Mucosa of stomach (tissue), 1 donor: Measurements from ENCODE around the gene CDK4.
A peak's percentile ranks its signal among the peaks of the same experiment; 100 is the strongest.

Source experiments
- H3K27me3 ChIP-seq: one replicate; pipeline ENCODE4 v1.7.0; 2013; ENCODE audit warnings: mild to moderate bottlenecking, low read length; ENCODE audit not compliant: control insufficient read depth, insufficient read depth
- H3K36me3 ChIP-seq: one replicate; pipeline ENCODE4 v1.7.0; 2013; ENCODE audit warnings: low read length; ENCODE audit not compliant: control insufficient read depth, insufficient read depth
- H3K4me1 ChIP-seq: one replicate; pipeline ENCODE4 v1.7.0; 2013; ENCODE audit warnings: mild to moderate bottlenecking, low read length; ENCODE audit not compliant: control insufficient read depth, insufficient read depth
- H3K4me3 ChIP-seq: one replicate; pipeline ENCODE4 v1.7.0; 2013; ENCODE audit warnings: low read length
- H3K9ac ChIP-seq: one replicate; pipeline ENCODE4 v1.7.0; 2013; ENCODE audit warnings: mild to moderate bottlenecking, low read length, moderate library complexity
- H3K9me3 ChIP-seq: one replicate; pipeline ENCODE4 v1.7.0; 2013; ENCODE audit warnings: mild to moderate bottlenecking, low read length, moderate library complexity; ENCODE audit not compliant: control insufficient read depth
- donor health status: Pancreatic carcinoma.

CDK4 gene

GRCh38 chr12:57732270-57732669 lies 19.8 kb downstream of the CDK4 start:
- H3K27me3 ChIP-seq = peaks cover 67% of the 10 kb centered on the region
- no peak overlapping the region for H3K9ac ChIP-seq
- no peaks in the 10 kb centered on the region for H3K36me3 ChIP-seq
- no peak overlapping the region for H3K4me3 ChIP-seq
- H3K4me1 ChIP-seq = peaks cover 15% of the 10 kb centered on the region
- H3K9me3 ChIP-seq = no peaks in the 10 kb centered on the region

GRCh38 chr12:57731411-57732080 lies 20.6 kb downstream of the CDK4 start:
- Histone ChIP-seq H3K4me1 (peaks cover 16% of the 10 kb centered on the region), H3K27me3 (peaks cover 66% of the 10 kb centered on the region), H3K9ac (no peak overlapping the region), H3K4me3 (no peak overlapping the region), H3K9me3 (no peaks in the 10 kb centered on the region), H3K36me3 (no peaks in the 10 kb centered on the region)

GRCh38 chr12:57730336-57731067 lies 21.6 kb downstream of the CDK4 start:
- H3K4me3 ChIP-seq = no peak overlapping the region
- H3K27me3 ChIP-seq = peaks cover 59% of the 10 kb centered on the region
- no peak overlapping the region for H3K9ac ChIP-seq
- H3K36me3 ChIP-seq = no peaks in the 10 kb centered on the region
- H3K4me1 ChIP-seq = peaks cover 21% of the 10 kb centered on the region
- no peaks in the 10 kb centered on the region for H3K9me3 ChIP-seq

GRCh38 chr12:57729321-57729844 lies 22.7 kb downstream of the CDK4 start:
- Histone ChIP-seq H3K4me1 (peaks cover 13% of the 10 kb centered on the region), H3K27me3 (peaks cover 52% of the 10 kb centered on the region), H3K9ac (no peak overlapping the region), H3K36me3 (no peaks in the 10 kb centered on the region), H3K9me3 (no peaks in the 10 kb centered on the region), H3K4me3 (no peak overlapping the region)

- no peak overlapping the region for H3K9ac ChIP-seq
- no peaks in the 10 kb centered on the region for H3K36me3 ChIP-seq
- no peaks in the 10 kb centered on the region for H3K9me3 ChIP-seq
- H3K4me1 ChIP-seq = peaks cover 13% of the 10 kb centered on the region
- peaks cover 37% of the 10 kb centered on the region for H3K27me3 ChIP-seq
- no peak overlapping the region for H3K4me3 ChIP-seq
Measured at GRCh38 chr12:57727758-57728395, 24.2 kb downstream of the CDK4 start.

- peaks cover 30% of the 10 kb centered on the region for H3K27me3 ChIP-seq
- no peaks in the 10 kb centered on the region for H3K9me3 ChIP-seq
- H3K9ac ChIP-seq = peak overlapping the region; percentile 74
- peaks cover 13% of the 10 kb centered on the region for H3K4me1 ChIP-seq
- H3K36me3 ChIP-seq = no peaks in the 10 kb centered on the region
- H3K4me3 ChIP-seq = peak overlapping the region; percentile 19
Measured at GRCh38 chr12:57726884-57727757, 25.0 kb downstream of the CDK4 start.

- H3K27me3 ChIP-seq = peaks cover 25% of the 10 kb centered on the region
- H3K36me3 ChIP-seq = no peaks in the 10 kb centered on the region
- peak overlapping the region; percentile 50 for H3K4me3 ChIP-seq
- H3K9me3 ChIP-seq = no peaks in the 10 kb centered on the region
- H3K9ac ChIP-seq = peak overlapping the region; percentile 74
- H3K4me1 ChIP-seq = peaks cover 13% of the 10 kb centered on the region
Measured at GRCh38 chr12:57726151-57726883, 25.8 kb downstream of the CDK4 start.

- peak overlapping the region; percentile 50 for H3K4me3 ChIP-seq
- peaks cover 13% of the 10 kb centered on the region for H3K4me1 ChIP-seq
- peak overlapping the region; percentile 74 for H3K9ac ChIP-seq
- H3K9me3 ChIP-seq = no peaks in the 10 kb centered on the region
- H3K27me3 ChIP-seq = peaks cover 25% of the 10 kb centered on the region
- no peaks in the 10 kb centered on the region for H3K36me3 ChIP-seq
Measured at GRCh38 chr12:57725851-57726150, 26.3 kb downstream of the CDK4 start.

- H3K4me3 ChIP-seq = no peak overlapping the region
Measured at GRCh38 chr12:57724936-57725740, 27.0 kb downstream of the CDK4 start.

GRCh38 chr12:57724003-57724935 lies 27.8 kb downstream of the CDK4 start:
- Histone ChIP-seq H3K9ac (no peak overlapping the region), H3K36me3 (peaks cover 6% of the 10 kb centered on the region), H3K27me3 (peaks cover 25% of the 10 kb centered on the region), H3K9me3 (no peaks in the 10 kb centered on the region), H3K4me3 (no peak overlapping the region), H3K4me1 (peaks cover 13% of the 10 kb centered on the region)

More at GRCh38 chr12:57724936-57725740, 27.0 kb downstream of the CDK4 start:
- Histone ChIP-seq H3K9ac (no peak overlapping the region), H3K27me3 (peaks cover 25% of the 10 kb centered on the region), H3K4me1 (peaks cover 13% of the 10 kb centered on the region), H3K36me3 (peaks cover 5% of the 10 kb centered on the region), H3K9me3 (no peaks in the 10 kb centered on the region)
